Left lung (tissue), 14 donors: Measurements from ENCODE around the gene CSNK1G1. TPM values are rescaled to one million over a fixed set of nuclear protein-coding genes. Genes with fewer than 3 reads are reported as not detected.
"Not testable (repeated sequence)": the region's sequence is repeated elsewhere in the genome, so short reads cannot be mapped to it uniquely, and the experiment has no call there.

Experiments
- ATAC-seq: fragments of 200-7000 bp; cut with Tn5 transposase; one replicate; pipeline ENCODE4 v1.9.1; 2020; ENCODE audit warnings: moderate library complexity
- DNase-seq, 4 donors: peaks; one replicate each; pipeline ENCODE4 v3.0.0-alpha.2; 2013 to 2020
- H3K27ac ChIP-seq, 2 donors: fragments of 200-600 bp; sonication (generic) in 1 of 2; one replicate each; pipeline versions ENCODE4 v1.5.0 to v1.8.0; 2020 to 2021
- H3K27me3 ChIP-seq, 2 donors: fragments of 200-600 bp; sonication (generic) in 1 of 2; one replicate each; pipeline versions ENCODE4 v1.5.0 to v1.8.0; 2020 to 2021
- H3K36me3 ChIP-seq, 2 donors: fragments of 200-600 bp; sonication (generic) in 1 of 2; one replicate each; pipeline versions ENCODE4 v1.5.0 to v1.8.0; 2020 to 2021
- H3K4me1 ChIP-seq, 2 donors: fragments of 200-600 bp; one replicate each; pipeline ENCODE4 v1.8.0; 2021
- H3K4me3 ChIP-seq, 2 donors: fragments of 200-600 bp; sonication (generic) in 1 of 2; one replicate each; pipeline versions ENCODE4 v1.5.0 to v1.8.0; 2020 to 2021; ENCODE audit warnings: mild to moderate bottlenecking in 1 of 2
- H3K9me3 ChIP-seq, 2 donors: fragments of 200-600 bp; sonication (generic) in 1 of 2; one replicate each; pipeline versions ENCODE4 v1.5.0 to v1.8.0; 2020 to 2021
- CTCF ChIP-seq, 2 donors: fragments of 200-600 bp; sonication (generic) in 1 of 2; IDR thresholded peaks; one replicate each; pipeline versions ENCODE4 v1.5.0 to v1.8.0; 2021; ENCODE audit warnings: antibody characterized with exemption in 2 of 2
- intact Hi-C, 2 donors: fragments of 100-400 bp; cut with DNase I; formaldehyde crosslinking; loops; one replicate each; pipeline versions ENCODE4 v1.11.2 to v1.14.2; 2022
- long read RNA-seq, 12 donors: library from polyadenylated mRNA in 2 of 12; unstranded in 2 of 12; transcript quantifications; one replicate each; pipeline ENCODE4 v2.0.0 and lab custom pipeline, GENCODE V29; 2019 to 2026
- polyA plus RNA-seq, 6 donors: library from polyadenylated mRNA; unstranded; fragments of 120-200 nt; gene quantifications; one replicate each; pipeline ENCODE4 v1.2.1, GENCODE V29; 2013; ENCODE audit not compliant: insufficient read length in 6 of 6
- total RNA-seq, 2 donors: library from RNA; stranded (reverse); fragmentation: NEBNext Ultra II Directional; extraction: Animal tissue kit (Norgen Biotek cat#: 25700); gene quantifications; one replicate each; pipeline ENCODE4 v1.2.1, GENCODE V29; 2021
- donor health status: DM: no; HTN: yes; CAD: no.
- donor health status: DM: no; HTN: no; CAD: no.

Gene CSNK1G1
- 10 to 100 TPM; 20.3 to 21.3 TPM for total RNA-seq
- 10 to 100 TPM; 17.7 to 23.1 (median 19.6) TPM for polyA plus RNA-seq
- long read RNA-seq, donor 1, partial matches to known transcripts: 159 of 162 reads
- long read RNA-seq, donor 1, other reads (novel, unspliced or antisense): 0 of 162 reads
- long read RNA-seq, donor 2: 0 reads
- long read RNA-seq, donor 3, full-length matches to known transcripts: 1 of 1 reads
- long read RNA-seq, donor 3, partial matches to known transcripts: 0 of 1 reads
- long read RNA-seq, donor 3, other reads (novel, unspliced or antisense): 0 of 1 reads
- long read RNA-seq, donor 4, full-length matches to known transcripts: 2 of 4 reads
- long read RNA-seq, donor 4, partial matches to known transcripts: 0 of 4 reads
- long read RNA-seq, donor 4, other reads (novel, unspliced or antisense): 2 of 4 reads
- long read RNA-seq, donor 5: 0 reads
- long read RNA-seq, donor 6, full-length matches to known transcripts: 1 of 1 reads
- long read RNA-seq, donor 6, partial matches to known transcripts: 0 of 1 reads
- long read RNA-seq, donor 6, other reads (novel, unspliced or antisense): 0 of 1 reads
- long read RNA-seq, donor 7, full-length matches to known transcripts: 1 of 6 reads
- long read RNA-seq, donor 7, partial matches to known transcripts: 5 of 6 reads
- long read RNA-seq, donor 7, other reads (novel, unspliced or antisense): 0 of 6 reads
- long read RNA-seq, donor 8, full-length matches to known transcripts: 2 of 16 reads
- long read RNA-seq, donor 8, partial matches to known transcripts: 14 of 16 reads
- long read RNA-seq, donor 8, other reads (novel, unspliced or antisense): 0 of 16 reads
- long read RNA-seq, donor 9: 0 reads
- long read RNA-seq, donor 10: 0 reads
- long read RNA-seq, donor 11: 0 reads
- long read RNA-seq, donor 12, partial matches to known transcripts: 12 of 13 reads
- long read RNA-seq, donor 12, other reads (novel, unspliced or antisense): 0 of 13 reads

- Histone ChIP-seq H3K4me1 (peaks cover 4 to 28% of the 10 kb centered on the region in 2 donors), H3K4me3 (peak within 1 kb of the TSS; percentile 82 to 83), H3K27me3 (no peaks in the 10 kb centered on the region), H3K27ac (peak within 1 kb of the TSS; percentile 36 to 77), H3K9me3 (no peaks in the 10 kb centered on the region), H3K36me3 (no peaks in the 10 kb centered on the region)
- ATAC-seq: peak; percentile 99
- intact Hi-C loops: loop anchor here in 1 of 2 donors (5.0 kb wide), 1 partner anchor 144 kb away; no protein-coding TSS in a partner anchor
- TF ChIP-seq CTCF (IDR thresholded peaks at IDR 0.05): peak in 1 of 2 donors; percentile 21
- DNase-seq: peak; percentile 96 to 99 (median 98)
These were observed at the start of gene CSNK1G1 for GRCh38 chr15:64355944-64356709. Gene CSNK1G1 (minus strand): TSS chr15:64356173. CDS start chr15:64300499, 55,674 bp downstream.

GRCh38 chr15:64400583-64400982, 44.6 kb upstream of the CSNK1G1 start:
- no peak overlapping the region for H3K27ac ChIP-seq
- peaks cover 9 to 95% of the 10 kb centered on the region in 2 donors for H3K36me3 ChIP-seq
- DNase-seq (no peak), ATAC-seq (no peak)
- intact Hi-C loops: no loop called here
- no peaks in the 10 kb centered on the region for H3K27me3 ChIP-seq
- H3K9me3 ChIP-seq: no peaks in the 10 kb centered on the region
- no peak for TF ChIP-seq CTCF (IDR thresholded peaks at IDR 0.05)
- H3K4me1 ChIP-seq: no peaks in the 10 kb centered on the region
- no peak overlapping the region for H3K4me3 ChIP-seq

GRCh38 chr15:64398575-64398974, 42.6 kb upstream of the CSNK1G1 start:
- no peak for TF ChIP-seq CTCF (IDR thresholded peaks at IDR 0.05)
- H3K4me1 ChIP-seq: no peaks in the 10 kb centered on the region
- H3K4me3 ChIP-seq: no peak overlapping the region
- H3K9me3 ChIP-seq: no peaks in the 10 kb centered on the region
- no peak for ATAC-seq
- H3K27ac ChIP-seq: no peak overlapping the region
- H3K36me3 ChIP-seq: peaks cover 9 to 95% of the 10 kb centered on the region in 2 donors
- H3K27me3 ChIP-seq: no peaks in the 10 kb centered on the region
- no peak for DNase-seq
- intact Hi-C loops: no loop called here

- H3K4me1 ChIP-seq: no peaks in the 10 kb centered on the region
- ATAC-seq (no peak), DNase-seq (no peak)
- H3K36me3 ChIP-seq: peaks cover 9 to 90% of the 10 kb centered on the region in 2 donors
- intact Hi-C loops: no loop called here
- no peak for TF ChIP-seq CTCF (IDR thresholded peaks at IDR 0.05)
- H3K4me3 ChIP-seq: no peak overlapping the region
- H3K9me3 ChIP-seq: no peaks in the 10 kb centered on the region
- H3K27me3 ChIP-seq: no peaks in the 10 kb centered on the region
- H3K27ac ChIP-seq: no peak overlapping the region
These were observed 40.8 kb upstream of the CSNK1G1 start for GRCh38 chr15:64396789-64397188.

GRCh38 chr15:64392471-64392870, 36.5 kb upstream of the CSNK1G1 start:
- H3K27ac ChIP-seq, H3K9me3 ChIP-seq, DNase-seq, ATAC-seq, H3K4me3 ChIP-seq, H3K27me3 ChIP-seq, intact Hi-C loops: not testable (repeated sequence)
- Histone ChIP-seq H3K36me3 (peaks cover 6 to 47% of the 10 kb centered on the region in 2 donors), H3K4me1 (peaks cover 8 to 16% of the 10 kb centered on the region in 2 donors)
